Activated effector memory CD4-positive, alpha-beta T cell treated with anti-CD3 and anti-CD28 coated beads, Interleukin-2, amount 50 U/mL, for 16 hours (primary cell): ENCODE measurements around the gene KLRB1.
"Not testable (repeated sequence)": the region's sequence is repeated elsewhere in the genome, so short reads cannot be mapped to it uniquely, and the experiment has no call there.

ENCODE experiments used
- DNase-seq: peaks from one replicate; pipeline ENCODE4 v3.0.0-alpha.2; 2020

KLRB1 gene

DNA sequence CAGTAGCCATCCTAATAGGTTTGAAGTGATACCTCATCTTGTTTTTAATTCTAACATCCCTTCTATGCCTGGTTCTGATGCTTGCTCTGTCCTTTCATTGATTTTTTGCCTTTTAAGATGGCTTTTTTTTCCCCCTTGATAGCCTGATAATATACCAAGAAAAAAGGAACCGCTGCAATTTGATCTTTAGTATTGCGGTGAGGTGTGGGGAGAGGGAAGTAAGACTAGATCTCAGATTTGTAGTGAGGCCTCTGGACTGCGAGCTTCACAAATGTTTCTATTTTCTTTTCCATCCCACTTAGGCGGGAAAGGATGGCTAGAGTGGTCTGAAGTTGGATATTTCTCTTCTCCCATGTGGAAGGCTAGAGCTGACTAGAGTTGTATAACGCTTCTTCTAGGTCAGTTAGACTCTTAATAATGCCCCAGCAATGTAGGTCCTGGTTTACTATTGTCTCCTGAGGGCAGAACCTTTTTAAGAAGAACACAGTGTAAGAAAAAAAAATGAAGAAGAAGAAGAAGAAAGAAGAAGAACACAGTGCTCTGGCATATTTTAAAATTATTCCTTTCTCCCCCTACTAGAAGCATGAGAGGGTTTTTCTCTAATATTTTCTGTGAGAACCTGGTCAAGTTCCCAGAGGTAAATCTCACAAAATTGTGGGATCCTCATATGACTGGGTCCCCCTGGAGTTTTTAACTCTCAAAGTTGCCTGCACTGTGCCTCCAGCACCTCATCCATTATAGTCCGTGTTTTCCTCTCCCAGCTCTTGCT, 11.9 kb upstream of the KLRB1 start:
- DNase-seq, result no peak

DNA sequence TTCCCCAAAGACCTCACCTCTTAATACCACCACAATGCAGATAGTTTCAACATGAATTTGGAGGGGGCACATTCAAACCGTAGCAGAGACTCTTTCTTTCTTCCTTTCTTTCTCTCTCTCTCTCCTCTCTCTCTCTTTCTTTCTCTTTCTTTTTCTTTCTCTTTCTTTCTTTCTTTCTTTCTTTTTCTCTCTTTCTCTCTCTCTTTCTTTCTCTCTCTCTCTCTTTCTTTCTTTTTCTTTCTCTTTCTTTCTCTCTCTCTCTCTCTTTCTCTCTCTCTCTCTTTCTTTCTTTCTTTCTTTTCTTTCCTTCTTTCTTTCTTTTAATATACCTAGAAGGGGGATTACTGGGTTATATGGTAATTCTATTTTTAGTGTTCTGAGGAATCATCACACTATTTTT, 11.2 kb upstream of the KLRB1 start:
- DNase-seq, result not testable (repeated sequence)

DNA sequence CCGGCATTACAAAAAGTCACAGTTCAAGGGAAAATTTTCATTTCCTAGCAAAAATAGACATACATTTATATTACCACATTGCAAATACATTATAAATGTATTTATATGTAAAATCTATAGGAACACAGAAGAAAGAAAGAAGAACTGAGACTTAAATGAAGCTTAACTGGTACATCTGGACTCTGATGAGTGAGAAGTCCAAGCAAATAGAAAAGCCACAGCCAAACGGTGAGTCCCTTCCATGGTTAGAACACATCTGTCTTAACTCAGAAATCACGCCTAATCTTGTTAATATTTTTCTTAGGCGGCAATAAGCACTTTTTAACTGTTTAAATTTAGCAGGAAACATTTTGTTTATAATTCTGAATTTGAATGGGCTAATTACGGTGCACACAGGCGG, 9.4 kb upstream of the KLRB1 start:
- DNase-seq, result no peak

DNA sequence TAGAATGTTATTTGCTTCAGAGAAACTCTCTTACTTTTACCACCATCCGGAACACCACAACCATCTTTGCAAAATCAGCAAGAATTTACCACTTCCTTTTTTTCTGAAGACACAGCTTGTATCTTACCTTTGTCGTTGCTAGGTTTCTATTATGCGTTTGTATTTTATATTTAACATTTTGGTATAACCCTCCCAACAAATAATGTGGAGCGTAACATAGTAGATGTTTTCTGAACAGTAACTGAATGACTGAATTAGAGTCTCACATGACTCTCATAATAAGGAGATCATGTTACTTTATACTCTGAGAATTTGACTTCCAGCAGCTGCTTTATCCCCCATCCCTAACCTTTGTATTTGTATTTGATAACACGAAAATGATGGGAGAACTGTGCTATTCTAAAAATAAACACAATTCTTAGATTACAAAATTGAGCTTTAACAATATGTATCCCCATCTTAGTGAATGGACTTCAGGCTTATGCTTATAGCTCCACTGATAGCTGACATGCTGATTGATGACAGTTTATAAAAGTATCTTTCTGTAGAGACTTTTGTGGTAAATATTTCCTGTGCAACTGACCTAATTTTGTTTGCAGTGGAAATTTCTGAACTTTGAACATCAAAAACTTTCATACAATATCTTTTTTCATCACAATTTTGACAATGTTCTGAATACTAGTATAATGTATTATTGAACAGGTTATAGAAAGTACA, 7.9 kb upstream of the KLRB1 start:
- DNase-seq, result no peak

DNA sequence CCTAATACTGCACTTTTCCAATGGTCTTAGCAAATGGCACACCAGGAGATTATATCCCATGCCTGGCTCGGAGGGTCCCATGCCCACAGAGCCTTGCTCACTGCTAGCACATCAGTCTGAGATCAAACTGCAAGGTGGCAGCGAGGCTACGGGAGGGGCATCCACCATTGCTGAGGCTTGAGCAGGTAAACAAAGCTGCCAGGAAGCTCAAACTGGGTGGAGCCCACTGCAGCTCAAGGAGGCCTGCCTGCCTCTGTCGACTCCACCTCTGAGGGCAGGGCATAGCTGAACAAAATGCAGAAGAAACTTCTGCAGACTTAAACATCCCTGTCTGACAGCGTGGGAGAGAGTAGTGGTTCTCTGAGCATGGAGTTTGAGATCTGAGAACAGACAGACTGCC, 2.9 kb upstream of the KLRB1 start:
- not testable (repeated sequence) for DNase-seq

DNA sequence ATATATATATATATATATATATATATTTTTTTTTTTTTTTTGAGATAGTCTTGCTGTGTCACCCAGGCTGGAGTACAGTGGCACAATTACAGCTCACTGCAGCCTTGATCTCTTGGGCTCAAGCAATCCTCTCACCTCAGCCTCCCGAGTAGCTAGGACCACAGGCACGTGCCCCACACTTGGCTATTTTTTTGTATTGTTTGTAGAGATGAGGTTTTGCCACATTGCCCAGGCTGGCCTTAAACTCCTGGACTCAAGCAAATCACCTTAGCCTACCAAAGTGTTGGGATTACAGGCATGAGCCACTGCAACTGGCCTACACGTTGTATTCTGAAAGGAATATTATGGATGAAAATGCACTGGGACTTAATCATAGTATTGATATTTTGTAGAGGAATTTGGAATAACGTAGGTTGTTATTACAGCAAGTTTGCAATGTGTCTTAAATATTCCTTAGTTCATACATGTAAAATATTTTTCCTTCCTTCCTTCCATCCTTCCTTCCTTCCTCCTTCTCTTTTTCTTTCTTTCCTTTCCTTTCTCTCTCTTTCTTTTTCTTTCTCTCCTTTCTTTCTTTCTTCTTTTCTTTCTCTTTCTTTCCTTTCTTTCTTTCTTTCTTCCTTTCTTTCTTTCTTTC, 862 bp downstream of the KLRB1 start:
- DNase-seq, result no peak

DNA sequence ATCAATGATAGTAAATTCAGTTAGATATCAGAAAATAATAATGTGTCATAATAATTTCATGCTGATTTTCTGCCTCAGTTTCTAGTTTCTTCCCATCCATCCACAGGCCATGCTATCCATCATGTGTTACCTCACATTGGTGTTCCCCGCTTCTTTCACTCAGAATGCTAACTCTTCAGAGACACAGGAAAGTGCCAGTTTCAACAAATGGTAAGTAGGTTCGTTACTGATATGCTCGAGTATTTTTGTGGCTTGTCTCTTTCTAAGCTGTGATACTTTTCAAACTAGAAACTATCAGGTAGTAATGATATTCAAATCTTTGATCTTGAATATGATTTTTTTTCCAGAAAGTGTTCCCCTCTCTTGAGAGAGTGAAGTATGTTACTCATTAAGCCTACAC, 1.5 kb downstream of the KLRB1 start:
- no peak for DNase-seq

DNA sequence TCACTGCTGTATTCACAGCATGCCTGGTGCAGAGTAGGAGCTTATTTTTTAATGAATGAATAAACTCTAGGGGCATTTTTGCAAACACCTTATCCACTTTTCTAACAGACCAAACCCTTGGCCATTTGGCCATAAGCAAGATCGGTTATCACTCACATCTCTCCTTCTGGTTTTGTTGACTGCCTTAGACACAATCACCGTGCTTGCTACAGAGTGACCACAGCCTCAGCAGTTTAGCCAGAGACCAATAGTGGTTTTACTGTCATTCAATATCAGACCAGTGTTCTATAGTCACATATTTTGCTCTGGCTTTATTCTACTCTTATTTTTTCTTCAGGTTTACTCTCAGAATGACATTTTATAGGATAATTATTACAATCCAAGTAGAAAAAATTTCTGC, 2.2 kb downstream of the KLRB1 start:
- DNase-seq, result no peak

DNA sequence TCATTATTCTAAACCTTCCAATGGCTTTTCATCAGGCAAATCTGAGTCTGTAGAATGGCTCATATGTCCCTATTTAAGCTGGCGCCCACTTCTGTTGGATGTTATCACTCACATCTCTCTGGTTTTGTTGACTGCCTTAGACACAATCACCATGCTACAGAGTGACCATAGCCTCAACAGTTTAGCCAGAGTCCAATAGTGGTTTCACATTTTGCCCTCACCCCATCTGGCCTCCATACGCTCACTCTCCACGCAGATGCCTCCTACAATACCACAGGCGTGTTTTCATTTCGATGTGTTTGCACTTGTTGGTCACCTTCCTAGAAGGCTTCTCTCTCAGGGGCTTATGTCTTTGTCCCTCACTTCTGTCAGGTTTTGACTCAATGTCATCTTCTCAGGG, 3.4 kb downstream of the KLRB1 start:
- no peak for DNase-seq

DNA sequence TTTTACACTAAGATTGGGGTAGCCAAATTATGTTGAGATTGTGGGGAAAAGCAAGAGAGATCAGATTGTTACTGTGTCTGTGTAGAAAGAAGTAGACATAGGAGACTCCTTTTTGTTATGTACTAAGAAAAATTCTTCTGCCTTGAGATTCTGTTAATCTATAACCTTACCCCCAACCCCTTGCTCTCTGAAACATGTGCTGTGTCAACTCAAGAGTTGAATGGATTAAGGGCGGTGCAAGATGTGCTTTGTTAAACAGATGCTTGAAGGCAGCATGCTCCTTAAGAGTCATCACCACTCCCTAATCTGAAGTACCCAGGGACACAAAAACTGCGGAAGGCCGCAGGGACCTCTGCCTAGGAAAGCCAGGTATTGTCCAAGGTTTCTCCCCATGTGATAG, 7.3 kb downstream of the KLRB1 start:
- not testable (repeated sequence) for DNase-seq

DNA sequence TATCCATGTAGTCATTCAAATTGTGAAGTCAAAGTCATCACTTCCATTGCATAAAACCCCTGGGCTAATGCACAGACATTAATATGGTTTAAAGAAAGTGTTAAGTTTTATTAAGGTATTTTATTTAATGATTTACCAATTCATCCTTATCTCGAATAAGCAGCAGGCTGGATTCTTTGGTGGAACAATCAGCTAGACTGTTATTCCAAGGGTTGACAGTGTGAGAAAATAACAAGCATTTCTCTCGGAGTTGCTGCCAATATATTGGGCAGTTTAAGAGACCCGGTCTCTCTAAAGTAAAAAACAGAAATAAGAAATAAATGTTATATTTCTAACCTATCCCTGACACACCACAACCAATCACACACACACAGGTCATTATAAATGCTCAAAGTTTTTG, 9.4 kb downstream of the KLRB1 start:
- no peak for DNase-seq

DNA sequence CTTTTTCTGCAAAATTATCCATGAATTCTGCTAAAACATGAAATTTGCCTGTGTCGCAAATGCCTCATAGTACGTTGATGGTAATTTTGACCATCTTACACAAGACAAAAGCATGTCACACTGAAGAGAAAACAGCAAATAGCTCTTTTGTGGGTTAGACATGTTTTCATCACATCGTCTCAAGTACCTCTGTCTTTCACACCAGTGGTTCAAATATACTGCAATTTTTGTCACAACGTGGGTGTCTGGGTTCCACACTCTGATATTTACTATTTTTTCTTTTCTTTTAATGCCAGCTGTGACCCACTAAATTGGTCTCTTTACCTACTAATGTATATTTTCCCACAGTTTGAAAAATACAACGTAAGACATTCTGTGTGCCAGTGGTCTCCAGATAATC, 10.4 kb downstream of the KLRB1 start:
- DNase-seq, result no peak

DNA sequence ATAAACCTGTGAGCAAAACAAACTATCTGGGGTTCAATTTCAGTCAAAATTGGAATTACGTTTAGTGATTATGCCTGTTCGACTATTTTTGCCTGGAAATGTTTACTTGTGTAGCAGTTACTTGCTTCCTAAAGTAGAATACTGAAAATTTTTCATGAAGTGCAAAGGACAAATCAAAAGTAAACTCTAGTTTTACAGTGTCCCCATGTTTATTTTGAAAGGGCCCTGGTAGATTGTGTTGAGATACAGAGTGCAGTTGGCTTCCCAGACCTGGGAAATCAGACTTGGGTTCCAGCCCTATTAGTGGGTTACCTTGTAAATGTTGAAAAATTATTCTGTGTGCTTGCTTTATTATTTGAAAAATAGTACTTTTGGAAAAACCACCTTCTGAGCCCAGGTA, 17.3 kb downstream of the KLRB1 start:
- DNase-seq, result no peak

DNA sequence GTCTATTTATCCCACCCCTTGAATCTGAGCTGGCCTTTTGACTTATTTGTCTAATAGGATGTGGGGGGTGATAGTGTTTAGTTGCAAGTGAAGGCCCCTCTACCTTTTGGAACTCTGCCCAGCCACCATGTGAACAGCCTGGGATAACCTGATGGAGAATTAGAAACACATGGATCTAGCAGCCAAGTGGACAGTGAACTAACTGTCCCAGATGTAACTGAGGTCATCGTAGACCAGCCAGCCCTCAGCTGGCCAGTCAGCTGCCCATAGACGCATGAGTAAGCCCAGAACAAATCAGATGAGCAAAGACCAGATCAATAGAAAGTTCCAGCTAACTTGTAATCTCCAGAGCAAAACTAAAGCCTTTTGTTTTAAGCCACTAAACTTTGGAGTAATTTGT, 19.0 kb downstream of the KLRB1 start:
- no peak for DNase-seq

DNA sequence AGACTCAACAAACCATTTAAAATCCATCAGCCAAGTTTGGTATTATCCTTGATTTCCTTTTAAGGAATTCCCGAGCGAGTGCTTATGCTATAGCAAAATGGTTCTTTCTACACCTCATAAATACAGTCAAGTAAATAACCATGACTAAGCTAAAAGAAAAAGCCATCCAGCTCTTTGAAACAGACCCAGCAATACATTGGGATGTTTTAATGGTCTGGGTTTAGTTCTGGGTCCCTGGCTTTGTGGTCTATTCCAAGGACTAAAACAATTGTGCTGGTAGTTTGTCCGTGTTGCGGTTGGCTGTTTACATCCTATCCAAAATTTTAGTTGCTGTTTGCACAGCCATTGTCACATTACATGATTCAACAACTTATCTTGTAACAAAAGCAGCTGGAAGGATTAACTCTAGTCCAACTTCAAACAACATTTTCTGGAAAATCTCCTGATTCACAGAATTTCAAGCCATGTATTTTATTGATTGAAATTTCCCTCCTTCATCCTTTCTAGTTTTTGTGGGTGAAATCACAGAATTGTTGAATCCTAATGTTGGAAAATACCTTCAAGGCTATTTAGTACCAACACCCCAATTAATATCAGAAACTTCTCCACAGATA, 19.6 kb downstream of the KLRB1 start:
- DNase-seq, result no peak

DNA sequence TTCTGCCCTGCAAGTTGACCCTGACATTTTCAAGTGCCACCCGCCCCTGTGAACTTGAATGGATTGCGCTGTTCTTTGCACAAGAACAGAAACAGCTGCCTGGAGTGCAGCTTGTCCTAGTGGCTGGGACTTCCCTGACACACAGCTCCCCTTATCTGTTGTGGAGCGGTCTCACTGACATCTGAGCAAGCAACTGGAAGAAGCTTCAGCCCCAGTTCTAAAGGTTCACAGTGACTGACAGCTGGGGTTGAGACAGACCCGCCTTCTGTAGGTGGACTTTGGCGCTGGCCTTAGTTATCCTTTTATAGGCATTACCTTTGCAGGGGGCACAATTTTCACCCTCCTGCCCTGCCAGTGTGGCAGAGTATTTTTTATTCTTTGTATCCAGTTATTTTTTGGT, 30.0 kb downstream of the KLRB1 start:
- not testable (repeated sequence) for DNase-seq

DNA sequence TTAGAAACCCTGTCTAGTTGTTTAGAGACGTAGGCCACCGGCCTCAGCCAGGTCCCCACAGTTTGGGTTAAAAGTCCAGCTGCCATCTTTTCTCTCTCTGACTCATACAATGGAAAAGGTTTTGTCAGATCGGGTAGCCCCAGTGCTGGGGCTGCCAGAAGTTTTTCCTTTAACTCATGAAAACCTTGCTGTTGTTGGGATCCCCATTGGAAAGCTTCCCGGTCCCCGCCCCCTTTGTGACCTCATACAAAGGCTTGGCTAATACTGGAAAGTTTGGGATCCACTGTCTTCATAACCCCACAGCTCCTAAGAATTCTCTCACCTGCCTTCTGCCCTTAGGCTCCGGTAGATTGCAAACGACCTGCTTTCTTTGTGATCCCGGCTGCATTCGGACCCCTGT, 40.6 kb downstream of the KLRB1 start:
- not testable (repeated sequence) for DNase-seq

DNA sequence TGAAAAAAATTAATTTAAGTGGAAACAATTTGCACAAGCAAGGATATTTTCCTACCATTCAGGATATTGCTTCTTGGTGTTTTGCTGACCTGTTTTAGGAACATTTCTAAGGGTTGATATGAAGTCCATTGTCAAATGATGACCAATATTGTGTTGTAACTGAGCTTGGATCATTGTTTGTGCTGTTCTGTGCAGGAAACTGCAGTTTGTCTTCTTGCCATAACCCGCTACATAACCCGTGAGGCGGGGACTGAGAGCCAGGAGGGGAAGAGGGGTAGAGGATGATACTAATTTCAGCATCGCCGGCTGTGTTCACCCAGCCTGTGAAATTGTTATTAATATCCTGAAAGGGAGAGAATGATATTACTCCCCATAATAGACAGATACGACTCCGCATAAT, 41.6 kb downstream of the KLRB1 start:
- not testable (repeated sequence) for DNase-seq

DNA sequence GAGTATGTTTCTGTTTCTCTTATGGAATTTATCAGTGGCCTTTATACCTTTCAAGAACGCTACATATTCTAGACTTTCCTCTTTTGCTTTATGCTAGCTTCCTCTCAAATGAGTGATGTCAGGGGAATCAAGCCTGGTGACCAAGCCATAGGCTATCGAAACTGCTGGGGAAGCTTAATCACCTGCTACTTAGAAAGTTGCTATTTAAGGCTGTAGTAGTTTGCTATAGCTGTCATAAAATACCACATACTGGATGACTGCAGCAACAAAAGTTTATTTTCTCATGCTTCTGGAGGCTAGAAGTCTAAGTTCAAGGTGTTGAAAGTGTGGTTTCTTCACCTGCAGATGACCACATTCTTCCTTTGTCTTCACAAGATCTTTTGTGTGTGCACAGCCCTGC, 43.3 kb downstream of the KLRB1 start:
- not testable (repeated sequence) for DNase-seq

DNA sequence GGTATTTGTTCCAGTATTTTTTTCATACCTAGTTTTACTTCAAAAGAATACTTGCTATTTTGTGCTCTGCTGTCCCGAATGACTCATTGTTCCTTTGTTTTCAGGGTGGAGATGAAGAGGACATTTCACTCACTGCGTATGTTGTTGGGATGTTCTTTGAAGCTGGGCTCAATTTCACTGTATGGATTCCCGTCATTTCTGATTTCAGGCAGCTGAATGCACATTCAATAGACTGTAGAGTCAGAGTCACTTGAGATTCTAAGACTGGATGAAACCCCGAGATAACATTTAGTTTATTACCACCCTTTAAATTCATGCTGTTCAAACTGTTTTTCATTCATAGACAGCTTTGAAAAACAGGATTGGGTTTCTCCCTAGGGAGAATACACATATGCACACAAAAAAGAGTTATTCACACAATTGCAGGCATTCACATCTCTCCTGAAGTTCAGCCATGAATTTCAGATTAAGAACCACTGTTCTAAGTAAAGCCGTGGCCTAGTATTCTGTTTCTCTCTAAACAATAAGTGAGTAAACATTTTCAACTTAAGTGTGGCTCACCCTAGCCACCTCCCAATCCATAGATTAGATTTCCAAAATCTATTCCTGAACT, 44.8 kb downstream of the KLRB1 start:
- not testable (repeated sequence) for DNase-seq

DNA sequence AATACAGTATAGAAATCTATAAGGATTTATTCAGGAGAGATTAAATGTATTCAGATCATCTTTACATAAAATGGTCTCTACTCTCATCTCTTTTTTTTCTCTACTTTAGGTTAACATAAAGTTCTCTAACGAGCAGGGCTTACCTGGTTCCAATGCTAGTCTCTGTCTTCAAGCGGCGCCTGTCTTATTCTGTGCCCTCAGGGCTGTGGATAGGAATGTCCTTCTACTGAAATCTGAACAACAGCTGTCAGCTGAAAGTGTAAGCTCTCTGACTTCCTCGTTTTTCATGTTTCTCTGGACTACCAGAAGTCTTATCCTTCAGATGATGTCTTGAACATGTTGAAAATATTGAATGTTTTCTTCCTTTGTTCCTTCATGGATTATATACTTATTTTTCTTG, 62.2 kb downstream of the KLRB1 start:
- not testable (repeated sequence) for DNase-seq
